Measurements from ENCODE around the gene EMC9.

DNA sequence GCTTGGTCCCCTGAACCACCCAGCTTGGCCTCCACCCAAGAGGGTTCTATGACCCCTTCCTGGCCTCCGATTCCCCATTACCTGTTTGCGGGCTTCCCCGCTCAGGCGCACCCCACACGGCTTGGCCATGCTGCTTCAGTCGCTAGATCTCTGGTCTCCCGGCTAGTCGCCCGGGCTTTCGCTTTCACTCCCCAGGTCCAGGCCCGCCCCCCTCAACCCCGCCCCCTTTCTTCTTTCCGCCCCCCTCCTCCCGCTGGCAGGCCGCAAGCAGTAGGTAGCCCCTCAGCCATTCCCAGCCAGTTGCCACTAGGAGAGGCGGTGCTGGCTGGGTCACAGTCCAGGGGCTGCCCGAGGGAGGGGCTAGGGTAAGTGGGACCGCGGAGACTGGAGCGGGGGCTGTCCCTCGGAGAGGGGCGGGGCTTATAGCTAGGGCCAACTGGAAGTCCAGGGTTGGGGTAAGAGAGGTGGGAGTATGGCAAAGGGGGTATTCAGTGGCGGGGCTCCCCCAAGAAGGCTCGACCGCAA lies 5.1 kb upstream of the EMC9 start, which contains the start of gene PSME2:
- TF ChIP-seq CTCF (optimal IDR thresholded peaks at IDR 0.05 in 1 of 3, IDR thresholded peaks at IDR 0.05 in 1 of 3, conservative IDR thresholded peaks at IDR 0.05 in 1 of 3; ENCODE audit: extremely low read depth in 1 of 3, insufficient read depth in 2 of 3, low read length in 3 of 3) (no peak), EZH2 (IDR thresholded peaks at IDR 0.05; ENCODE audit: low read length) (no peak)
